Stimulated activated CD4-positive, alpha-beta T cell treated with anti-CD3 and anti-CD28 coated beads, Interleukin-15, amount 100 ng/mL, for 1 hour (primary cell): ENCODE measurements around the gene RAI1.

Experiments
- DNase-seq, 2 donors: peaks; one replicate each; pipeline ENCODE4 v3.0.0-alpha.2; 2020; ENCODE audit warnings: low read depth in 1 of 2, low spot score in 1 of 2

The RAI1 gene

DNA sequence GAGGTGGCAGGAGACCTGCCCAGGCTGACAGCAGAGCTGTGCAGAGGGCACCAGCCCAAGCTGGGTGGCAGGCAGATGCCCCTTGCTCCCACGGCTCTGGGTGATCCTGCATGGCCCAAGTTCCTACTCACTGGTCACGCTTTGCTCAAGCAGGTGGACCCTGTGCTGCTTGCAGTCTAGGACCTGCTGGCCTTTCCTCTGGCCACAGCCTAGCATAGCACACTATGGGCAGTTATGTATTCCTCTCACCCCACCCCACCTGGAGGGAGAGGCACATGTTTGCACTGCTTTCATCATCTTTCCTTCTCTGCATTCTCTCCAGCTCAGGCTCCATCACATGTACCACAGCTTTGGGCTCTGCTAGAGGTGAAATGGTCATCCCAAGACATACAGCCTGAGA is 175.1 kb downstream of the RAI1 start:
- DNase-seq, result no peak

GRCh38 chr17:17857496-17857895 is 176.2 kb downstream of the RAI1 start:
- no peak for DNase-seq

GRCh38 chr17:17859909-17860765 is 178.9 kb downstream of the RAI1 start:
- peak; percentile 39 to 49 for DNase-seq

DNA sequence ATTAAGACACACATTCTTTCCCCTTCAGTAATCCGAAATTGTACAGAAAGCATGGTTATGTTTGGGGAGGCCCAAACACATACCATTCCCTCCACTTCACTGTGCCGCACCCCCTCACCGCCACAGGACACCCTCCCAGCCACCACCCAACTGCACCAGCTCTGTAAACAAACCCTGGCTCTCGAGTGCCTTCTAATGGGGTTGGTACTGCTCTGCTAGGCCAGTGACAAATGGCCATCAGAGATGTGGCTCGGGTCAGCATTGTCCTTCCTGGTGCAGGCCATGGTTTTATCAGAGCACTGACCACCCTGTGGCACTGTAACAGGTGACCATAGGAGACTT is 179.5 kb downstream of the RAI1 start:
- no peak for DNase-seq
